HG03159 (cell line): ENCODE results near the gene SIGLEC9.
"Not testable (repeated sequence)": the region's sequence is repeated elsewhere in the genome, so short reads cannot be mapped to it uniquely, and the experiment has no call there.

Experiments
- ATAC-seq: cut with Tn5 transposase; IDR thresholded peaks from one replicate; pipeline ENCODE4 v1.9.1; 2021; ENCODE audit warnings: mild to moderate bottlenecking, moderate library complexity; ENCODE audit not compliant: unreplicated experiment

Gene SIGLEC9

DNA sequence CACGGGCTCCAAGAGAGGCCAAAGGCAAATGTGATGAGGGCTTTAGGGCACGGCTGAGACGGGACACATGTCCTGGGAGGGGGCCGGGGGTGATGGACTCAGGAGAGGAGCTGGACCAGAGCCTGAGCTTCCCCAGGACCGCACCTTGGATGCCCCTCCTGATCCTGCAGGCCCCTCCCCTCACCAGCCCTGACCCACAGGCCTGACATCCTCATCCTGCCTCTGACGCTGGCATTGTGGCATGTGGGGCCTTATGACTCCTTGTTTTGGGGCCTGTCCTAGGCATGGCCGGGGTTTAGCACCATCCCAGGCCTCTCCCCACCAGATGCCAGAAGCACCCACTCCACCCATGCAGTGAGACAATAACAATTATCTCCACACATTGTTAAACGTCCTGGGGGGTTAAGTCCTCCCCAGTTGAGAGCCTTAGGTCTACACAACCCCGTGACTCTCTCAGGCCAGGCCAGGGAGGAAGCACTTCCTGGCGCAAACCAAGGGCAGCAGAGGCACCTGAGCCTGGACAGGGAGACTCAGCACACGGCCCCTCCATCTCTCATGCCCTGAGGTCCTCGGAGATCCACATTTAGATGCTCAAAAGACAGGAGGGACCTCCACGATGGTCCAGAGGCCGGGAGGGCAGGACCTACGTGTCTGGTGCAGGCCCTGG lies 18.2 kb downstream of the SIGLEC9 start:
- ATAC-seq = not testable (repeated sequence)

GRCh38 chr19:51143486-51143885 lies 18.8 kb downstream of the SIGLEC9 start:
- no peak for ATAC-seq

GRCh38 chr19:51144482-51145045 lies 19.9 kb downstream of the SIGLEC9 start:
- no peak for ATAC-seq

GRCh38 chr19:51145916-51146493 lies 21.3 kb downstream of the SIGLEC9 start:
- ATAC-seq = no peak

DNA sequence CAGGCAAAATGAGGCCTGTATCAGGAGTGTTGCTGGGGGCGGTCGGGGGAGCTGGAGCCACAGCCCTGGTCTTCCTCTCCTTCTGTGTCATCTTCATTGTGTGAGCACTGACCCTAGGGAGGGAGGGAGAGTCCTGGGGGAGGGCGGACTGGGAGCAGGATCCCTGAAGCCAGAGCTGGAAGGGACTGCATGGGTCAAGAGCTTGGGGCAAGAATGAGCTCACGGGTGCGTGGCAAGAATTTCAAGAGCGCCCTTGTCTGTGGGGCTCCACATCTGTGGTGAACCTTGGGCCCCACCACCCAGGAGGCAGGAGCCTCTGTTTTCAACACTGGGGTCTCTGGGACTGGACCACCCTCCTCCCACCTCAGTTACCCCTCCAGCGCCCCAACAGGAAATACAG lies 22.0 kb downstream of the SIGLEC9 start:
- no peak for ATAC-seq

GRCh38 chr19:51147663-51148062 lies 23.0 kb downstream of the SIGLEC9 start:
- no peak for ATAC-seq

GRCh38 chr19:51148580-51148979 lies 23.9 kb downstream of the SIGLEC9 start:
- ATAC-seq = no peak

DNA sequence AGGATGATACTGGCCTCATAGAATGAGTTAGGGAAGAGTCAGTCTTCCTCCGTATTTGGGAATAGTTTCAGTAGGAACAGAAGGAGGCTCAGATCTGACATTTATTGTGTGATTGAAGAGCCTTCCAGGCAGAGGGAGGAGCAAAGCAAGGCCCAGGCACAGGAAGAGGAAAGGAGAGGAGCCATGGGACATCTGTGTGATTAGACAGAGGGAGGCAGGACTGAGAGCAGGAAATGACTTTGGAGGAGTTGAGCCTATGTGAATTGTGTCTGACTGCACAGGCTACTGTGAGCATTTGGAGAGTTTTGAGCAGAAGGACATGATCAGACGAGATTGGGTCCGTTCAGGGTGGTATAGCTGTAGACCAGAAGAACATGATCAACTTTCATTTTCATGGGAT lies 25.9 kb downstream of the SIGLEC9 start:
- ATAC-seq = no peak

DNA sequence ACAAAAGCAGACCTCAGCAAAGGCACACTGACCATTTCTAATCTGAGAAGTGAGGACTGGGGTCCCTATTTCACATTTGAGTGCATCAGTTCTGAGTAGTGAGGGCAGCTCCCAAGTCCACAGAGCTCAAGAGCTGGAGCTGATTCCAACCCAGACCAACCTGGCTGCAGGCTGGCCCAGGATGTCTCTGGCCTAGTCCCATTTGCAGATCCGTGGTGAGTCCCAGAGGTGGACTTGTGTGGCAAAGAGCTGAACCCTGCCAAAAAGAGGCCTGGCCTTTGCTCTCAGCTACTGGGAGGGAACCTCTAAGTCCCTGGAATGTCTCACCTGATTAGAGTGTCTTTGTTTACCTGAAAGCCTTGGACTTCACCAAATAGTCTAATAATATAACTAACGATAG lies 32.0 kb downstream of the SIGLEC9 start:
- no peak for ATAC-seq

DNA sequence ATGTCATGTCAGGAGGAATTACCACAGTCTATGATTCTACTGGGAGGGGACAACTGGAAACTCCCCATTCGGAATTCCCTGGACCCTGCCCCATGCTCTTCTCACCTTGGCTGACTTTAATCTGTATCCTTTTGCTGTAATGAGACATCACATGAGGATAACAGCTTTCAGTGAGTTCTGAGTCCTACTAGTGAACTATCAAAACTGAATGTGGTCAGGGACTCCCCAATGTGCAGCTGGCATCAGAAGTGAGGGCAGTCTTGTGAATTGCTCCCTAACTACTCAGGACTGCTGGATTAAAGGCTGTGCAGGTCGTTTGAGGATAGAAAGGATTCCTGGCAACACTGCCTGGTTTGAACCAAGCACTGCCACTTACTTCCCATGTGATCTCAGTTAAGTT lies 32.6 kb downstream of the SIGLEC9 start:
- ATAC-seq = no peak

- ATAC-seq = no peak
These were observed 33.9 kb downstream of the SIGLEC9 start for GRCh38 chr19:51158474-51159129.

- no peak for ATAC-seq
These were observed 35.0 kb downstream of the SIGLEC9 start for GRCh38 chr19:51159656-51160055.

DNA sequence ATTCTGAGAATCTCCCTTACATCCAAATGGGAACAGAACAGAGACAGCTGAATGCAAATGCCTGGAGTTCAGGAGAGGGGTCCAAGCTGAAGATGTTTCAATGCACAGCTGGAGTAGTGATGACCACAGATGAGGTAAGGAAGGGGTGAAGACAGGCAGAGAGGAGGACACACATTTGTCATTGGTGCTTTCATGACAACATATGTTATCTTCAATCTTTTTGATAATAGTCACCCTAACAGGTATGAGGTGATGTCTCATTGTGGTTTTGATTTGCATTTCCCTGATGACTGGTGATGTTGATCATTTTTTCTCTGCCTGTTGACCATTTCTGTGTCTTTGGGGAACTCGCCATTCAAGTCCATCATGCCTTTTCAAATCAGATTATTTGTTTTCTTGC lies 36.6 kb downstream of the SIGLEC9 start:
- ATAC-seq = no peak

DNA sequence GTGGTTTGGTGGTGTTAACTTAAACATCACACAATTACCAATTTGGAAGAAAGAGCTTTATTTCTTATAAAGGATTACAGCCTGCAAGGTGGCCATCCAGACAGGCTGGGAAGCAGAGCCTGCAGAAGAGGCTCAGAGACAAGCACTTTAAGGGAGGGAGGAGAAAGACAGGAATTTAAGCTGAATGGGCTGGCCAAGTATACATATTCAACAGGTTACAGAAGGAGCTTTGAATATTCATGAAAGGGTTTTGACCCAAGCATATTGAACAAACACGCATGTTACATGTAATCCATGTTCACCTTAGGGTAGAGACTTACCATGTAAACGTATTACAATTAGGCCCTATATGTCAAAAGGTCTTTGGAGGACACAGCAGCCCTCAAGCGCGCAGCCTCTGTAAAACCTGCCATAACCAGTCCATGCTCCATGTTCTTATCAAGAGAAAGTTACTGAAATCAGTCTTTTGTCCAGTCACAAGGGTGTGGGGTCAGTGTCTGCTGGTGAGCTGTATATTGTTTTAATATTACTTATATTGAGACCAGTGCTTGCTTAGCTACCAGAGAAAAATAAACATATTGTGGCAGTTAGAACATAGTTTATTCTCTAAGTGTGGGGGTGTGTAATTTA lies 37.3 kb downstream of the SIGLEC9 start:
- no peak for ATAC-seq

DNA sequence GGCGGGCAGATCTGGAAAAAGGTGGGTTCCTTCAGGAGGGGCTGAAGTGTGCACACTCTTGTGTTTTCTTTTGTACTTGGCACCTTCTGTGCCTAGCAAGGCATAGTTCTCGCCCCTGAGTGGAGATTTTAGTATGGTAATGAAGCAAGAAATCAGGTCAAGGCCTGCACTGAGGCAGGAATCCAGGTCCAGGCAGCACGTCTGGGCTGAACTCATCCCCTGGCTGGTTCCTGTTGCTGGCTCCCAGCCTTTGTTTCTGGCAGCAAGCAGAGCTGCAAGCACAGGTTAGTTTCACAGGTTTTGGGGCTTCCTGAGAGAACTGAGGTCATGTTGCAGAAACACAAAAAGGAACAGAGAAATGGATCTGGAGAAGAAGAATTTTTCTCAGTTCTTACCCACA lies 38.6 kb downstream of the SIGLEC9 start:
- ATAC-seq = no peak

- ATAC-seq = no peak
These were observed 39.5 kb downstream of the SIGLEC9 start for GRCh38 chr19:51164215-51164614.

- ATAC-seq = no peak
These were observed 42.3 kb downstream of the SIGLEC9 start for GRCh38 chr19:51166846-51167490.

- no peak for ATAC-seq
These were observed 44.0 kb downstream of the SIGLEC9 start for GRCh38 chr19:51168564-51169282.

DNA sequence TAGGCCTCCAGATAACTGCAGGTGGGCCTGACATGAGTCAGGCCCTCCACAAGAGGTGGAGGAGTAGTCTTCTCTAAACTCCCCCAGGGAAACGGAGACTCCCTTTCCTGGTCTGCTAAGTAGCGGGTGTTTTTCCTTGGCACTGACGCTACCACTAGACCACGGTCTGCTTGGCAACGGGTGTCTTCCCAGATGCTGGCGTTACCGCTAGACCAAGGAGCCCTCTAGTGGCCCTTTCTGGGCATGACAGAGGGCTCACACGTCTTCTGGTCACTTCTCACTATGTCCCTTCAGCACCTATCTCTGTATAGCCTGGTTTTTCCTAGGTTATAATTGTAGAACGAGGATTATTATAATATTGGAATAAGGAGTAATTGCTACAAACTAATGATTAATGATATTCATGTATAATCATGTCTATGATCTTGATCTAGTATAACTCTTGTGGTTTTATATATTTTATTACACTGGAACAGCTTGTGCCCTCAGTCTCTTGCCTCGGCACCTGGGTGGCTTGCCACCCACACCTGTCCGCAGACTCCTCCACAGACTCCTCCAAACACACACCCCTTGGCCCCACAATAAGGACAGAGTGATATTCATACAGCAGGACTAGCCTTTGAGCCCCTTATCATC lies 44.7 kb downstream of the SIGLEC9 start:
- not testable (repeated sequence) for ATAC-seq

- ATAC-seq = no peak
These were observed 47.5 kb downstream of the SIGLEC9 start for GRCh38 chr19:51172223-51172622.
